ENCODE results near the gene SHISAL1. TPM values are rescaled to one million over a fixed set of nuclear protein-coding genes. Genes with fewer than 3 reads are reported as not detected.

SHISAL1 gene
- total RNA-seq, 1 donor from 2014 or later, result 3.2 TPM

DNA sequence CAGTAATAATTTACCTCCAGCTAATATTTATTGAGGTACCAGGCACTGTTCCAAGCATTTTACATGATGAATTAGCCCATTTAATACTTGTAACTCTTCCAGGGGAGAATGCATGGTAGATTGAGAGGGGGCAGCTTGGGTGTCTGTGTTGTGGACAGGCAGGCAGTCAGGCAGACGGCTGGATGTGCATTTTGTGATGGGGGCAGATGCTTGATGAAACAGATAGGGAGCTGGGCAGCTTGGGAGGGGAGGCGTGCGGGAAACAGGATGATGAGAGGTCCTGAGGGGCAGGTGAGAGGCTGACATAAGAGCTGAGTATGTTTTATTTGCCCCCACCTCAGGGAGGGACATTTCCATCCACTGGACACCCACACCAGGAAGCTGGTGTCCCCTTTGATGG lies 33.1 kb upstream of the SHISAL1 start:
- DNase-seq, result no peak
- H3K27ac Mint-ChIP-seq (ENCODE audit: unreplicated experiment), result no peak overlapping the region
- no peaks in the 10 kb centered on the region for H3K36me3 Mint-ChIP-seq (ENCODE audit: unreplicated experiment)
- no peak overlapping the region for H3K4me3 Mint-ChIP-seq (ENCODE audit: unreplicated experiment)
- peaks cover 6% of the 10 kb centered on the region for H3K27me3 Mint-ChIP-seq (ENCODE audit: unreplicated experiment)
- H3K4me1 Mint-ChIP-seq (ENCODE audit: low read depth, unreplicated experiment), result peaks cover 16% of the 10 kb centered on the region
- H3K9me3 Mint-ChIP-seq (ENCODE audit: unreplicated experiment), result peaks cover 2% of the 10 kb centered on the region
- TF ChIP-seq, protein P1, sequence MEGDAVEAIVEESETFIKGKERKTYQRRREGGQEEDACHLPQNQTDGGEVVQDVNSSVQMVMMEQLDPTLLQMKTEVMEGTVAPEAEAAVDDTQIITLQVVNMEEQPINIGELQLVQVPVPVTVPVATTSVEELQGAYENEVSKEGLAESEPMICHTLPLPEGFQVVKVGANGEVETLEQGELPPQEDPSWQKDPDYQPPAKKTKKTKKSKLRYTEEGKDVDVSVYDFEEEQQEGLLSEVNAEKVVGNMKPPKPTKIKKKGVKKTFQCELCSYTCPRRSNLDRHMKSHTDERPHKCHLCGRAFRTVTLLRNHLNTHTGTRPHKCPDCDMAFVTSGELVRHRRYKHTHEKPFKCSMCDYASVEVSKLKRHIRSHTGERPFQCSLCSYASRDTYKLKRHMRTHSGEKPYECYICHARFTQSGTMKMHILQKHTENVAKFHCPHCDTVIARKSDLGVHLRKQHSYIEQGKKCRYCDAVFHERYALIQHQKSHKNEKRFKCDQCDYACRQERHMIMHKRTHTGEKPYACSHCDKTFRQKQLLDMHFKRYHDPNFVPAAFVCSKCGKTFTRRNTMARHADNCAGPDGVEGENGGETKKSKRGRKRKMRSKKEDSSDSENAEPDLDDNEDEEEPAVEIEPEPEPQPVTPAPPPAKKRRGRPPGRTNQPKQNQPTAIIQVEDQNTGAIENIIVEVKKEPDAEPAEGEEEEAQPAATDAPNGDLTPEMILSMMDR (IDR thresholded peaks at IDR 0.05; ENCODE audit: partially characterized antibody, unreplicated experiment), result no peak

DNA sequence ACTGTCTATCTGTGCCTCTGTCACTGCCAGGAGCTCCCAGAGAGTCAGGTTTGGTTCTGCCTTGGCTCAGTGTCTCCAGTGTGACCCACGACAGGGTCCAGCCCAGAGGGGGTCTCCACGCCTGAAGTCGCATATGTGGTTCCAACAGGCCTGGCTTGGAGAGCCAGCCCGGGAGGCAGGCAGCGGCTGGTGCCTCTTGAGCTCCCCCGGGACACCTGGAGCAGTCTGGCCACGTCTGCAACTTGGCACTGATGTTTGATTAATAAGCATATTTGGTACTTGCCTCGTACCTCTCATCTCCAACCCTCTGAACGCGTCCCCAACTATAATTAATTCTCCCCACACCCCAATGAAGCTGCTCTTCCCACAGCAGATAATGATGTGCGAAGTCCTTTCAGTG lies 31.7 kb upstream of the SHISAL1 start:
- TF ChIP-seq, protein P1 (IDR thresholded peaks at IDR 0.05; ENCODE audit: partially characterized antibody, unreplicated experiment), result no peak
- Mint-ChIP-seq H3K4me1 (ENCODE audit: low read depth, unreplicated experiment) (peaks cover 14% of the 10 kb centered on the region), H3K4me3 (ENCODE audit: unreplicated experiment) (no peak overlapping the region), H3K27ac (ENCODE audit: unreplicated experiment) (no peak overlapping the region), H3K36me3 (ENCODE audit: unreplicated experiment) (no peaks in the 10 kb centered on the region), H3K27me3 (ENCODE audit: unreplicated experiment) (peaks cover 4% of the 10 kb centered on the region), H3K9me3 (ENCODE audit: unreplicated experiment) (peaks cover 2% of the 10 kb centered on the region)
- DNase-seq, result no peak

GRCh38 chr22:44342347-44342956 lies 29.7 kb upstream of the SHISAL1 start:
- TF ChIP-seq, protein P1 (IDR thresholded peaks at IDR 0.05; ENCODE audit: partially characterized antibody, unreplicated experiment), result no peak
- H3K4me1 Mint-ChIP-seq (ENCODE audit: low read depth, unreplicated experiment), result peaks cover 20% of the 10 kb centered on the region
- no peaks in the 10 kb centered on the region for H3K36me3 Mint-ChIP-seq (ENCODE audit: unreplicated experiment)
- H3K27ac Mint-ChIP-seq (ENCODE audit: unreplicated experiment), result no peak overlapping the region
- H3K9me3 Mint-ChIP-seq (ENCODE audit: unreplicated experiment), result peaks cover 2% of the 10 kb centered on the region
- peaks cover 7% of the 10 kb centered on the region for H3K27me3 Mint-ChIP-seq (ENCODE audit: unreplicated experiment)
- no peak for DNase-seq
- no peak overlapping the region for H3K4me3 Mint-ChIP-seq (ENCODE audit: unreplicated experiment)

- Mint-ChIP-seq H3K27me3 (ENCODE audit: unreplicated experiment) (peaks cover 8% of the 10 kb centered on the region), H3K4me1 (ENCODE audit: low read depth, unreplicated experiment) (peaks cover 18% of the 10 kb centered on the region), H3K9me3 (ENCODE audit: unreplicated experiment) (peaks cover 2% of the 10 kb centered on the region), H3K27ac (ENCODE audit: unreplicated experiment) (no peak overlapping the region), H3K36me3 (ENCODE audit: unreplicated experiment) (no peaks in the 10 kb centered on the region), H3K4me3 (ENCODE audit: unreplicated experiment) (no peak overlapping the region)
- TF ChIP-seq, protein P1 (IDR thresholded peaks at IDR 0.05; ENCODE audit: partially characterized antibody, unreplicated experiment), result no peak
- DNase-seq, result no peak
Observed at GRCh38 chr22:44341431-44342346, 28.9 kb upstream of the SHISAL1 start.

Measured in glutamatergic neuron (in vitro differentiated cells).